Cardiac fibroblast (primary cell): Measurements from ENCODE around the gene LMAN2L.

ENCODE experiments used
- DNase-seq, 2 donors: peaks; one replicate each; pipeline versions ENCODE4 v3.0.0 to v3.0.0-alpha.2; 2010; ENCODE audit warnings: low read depth in 2 of 2
- H3K4me3 ChIP-seq, 2 donors: replicated peaks in 1 of 2; 1 replicate in 1 of 2; 2 replicates in 1 of 2; pipeline ENCODE4 v1.5.1; 2011; ENCODE audit warnings: low read depth in 2 of 2, low read length in 2 of 2, mild to moderate bottlenecking in 2 of 2, moderate library complexity in 1 of 2
- TF ChIP-seq, protein P1 (sequence below): IDR thresholded peaks from one replicate; pipeline ENCODE4 v1.5.1; 2011; ENCODE audit warnings: low read depth, mild to moderate bottlenecking, low read length, inconsistent platforms

The LMAN2L gene

DNA sequence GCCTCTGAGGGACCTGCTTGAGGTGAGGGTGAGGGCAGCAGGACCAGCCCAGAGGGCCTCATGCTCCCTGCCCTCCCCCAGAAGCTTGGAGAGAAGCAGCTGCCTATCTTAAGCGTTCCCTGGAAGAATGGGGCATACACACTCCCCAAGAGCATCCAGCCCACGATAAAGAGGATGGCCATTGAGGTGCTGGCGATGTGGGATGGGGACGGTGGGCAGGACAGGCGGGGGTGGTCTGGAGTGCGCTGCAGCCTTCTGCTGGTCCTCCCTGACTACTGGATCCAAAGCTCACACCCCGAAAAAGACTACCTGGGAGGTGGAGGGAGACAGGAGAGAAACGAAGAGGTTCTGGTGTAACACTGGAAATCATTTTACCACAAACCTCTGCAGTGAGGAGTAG is 45.6 kb downstream of the LMAN2L start:
- TF ChIP-seq, protein P1, sequence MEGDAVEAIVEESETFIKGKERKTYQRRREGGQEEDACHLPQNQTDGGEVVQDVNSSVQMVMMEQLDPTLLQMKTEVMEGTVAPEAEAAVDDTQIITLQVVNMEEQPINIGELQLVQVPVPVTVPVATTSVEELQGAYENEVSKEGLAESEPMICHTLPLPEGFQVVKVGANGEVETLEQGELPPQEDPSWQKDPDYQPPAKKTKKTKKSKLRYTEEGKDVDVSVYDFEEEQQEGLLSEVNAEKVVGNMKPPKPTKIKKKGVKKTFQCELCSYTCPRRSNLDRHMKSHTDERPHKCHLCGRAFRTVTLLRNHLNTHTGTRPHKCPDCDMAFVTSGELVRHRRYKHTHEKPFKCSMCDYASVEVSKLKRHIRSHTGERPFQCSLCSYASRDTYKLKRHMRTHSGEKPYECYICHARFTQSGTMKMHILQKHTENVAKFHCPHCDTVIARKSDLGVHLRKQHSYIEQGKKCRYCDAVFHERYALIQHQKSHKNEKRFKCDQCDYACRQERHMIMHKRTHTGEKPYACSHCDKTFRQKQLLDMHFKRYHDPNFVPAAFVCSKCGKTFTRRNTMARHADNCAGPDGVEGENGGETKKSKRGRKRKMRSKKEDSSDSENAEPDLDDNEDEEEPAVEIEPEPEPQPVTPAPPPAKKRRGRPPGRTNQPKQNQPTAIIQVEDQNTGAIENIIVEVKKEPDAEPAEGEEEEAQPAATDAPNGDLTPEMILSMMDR, result no peak

DNA sequence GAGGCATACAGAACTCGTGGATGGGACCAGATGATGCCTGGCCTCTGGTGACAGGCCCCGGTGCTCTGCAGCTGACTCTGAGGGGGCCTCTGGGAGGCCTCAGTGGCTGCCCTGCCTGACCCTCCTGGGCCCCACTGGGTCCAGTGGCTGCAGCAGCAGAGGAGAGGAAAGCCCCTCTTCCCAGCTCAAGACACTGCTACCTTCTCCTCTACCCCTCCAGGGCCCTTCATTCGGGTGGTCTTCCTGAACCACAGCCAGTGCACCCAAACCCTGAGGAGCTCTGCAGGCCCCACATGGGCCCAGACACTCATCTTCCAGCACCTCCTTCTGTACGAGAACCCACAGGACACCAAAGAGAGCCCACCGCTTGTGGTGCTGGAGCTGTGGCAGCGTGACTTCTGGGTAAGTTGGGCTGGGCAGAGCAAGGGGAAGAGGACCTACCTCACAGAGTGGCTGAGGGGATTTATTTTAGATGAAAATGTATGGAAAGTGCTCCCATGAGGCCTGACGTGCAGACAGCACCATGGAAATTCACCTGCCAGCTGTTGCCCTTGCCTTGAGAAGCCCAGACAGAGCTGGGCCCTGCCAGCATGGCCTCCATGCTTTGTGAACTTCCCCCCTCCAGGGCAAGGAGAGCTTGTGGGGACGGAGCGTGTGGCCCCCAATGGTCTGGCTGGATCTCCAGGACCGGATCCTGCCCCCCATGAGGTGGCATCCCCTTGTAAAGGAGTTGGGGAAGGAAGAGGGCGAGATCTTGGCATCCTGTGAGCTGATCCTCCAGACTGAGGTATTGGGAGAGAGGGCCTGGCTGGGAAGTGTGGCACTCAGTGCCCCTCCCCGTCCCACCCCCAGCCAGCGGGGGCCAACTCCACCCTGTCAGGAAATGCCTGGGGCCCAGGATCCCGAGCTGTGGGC is 46.3 kb downstream of the LMAN2L start:
- DNase-seq, result no peak
- TF ChIP-seq, protein P1, result no peak
- no peak overlapping the region for H3K4me3 ChIP-seq

More for the DNA sequence above, 45.6 kb downstream of the LMAN2L start:
- DNase-seq, result no peak
- H3K4me3 ChIP-seq, result no peak overlapping the region

DNA sequence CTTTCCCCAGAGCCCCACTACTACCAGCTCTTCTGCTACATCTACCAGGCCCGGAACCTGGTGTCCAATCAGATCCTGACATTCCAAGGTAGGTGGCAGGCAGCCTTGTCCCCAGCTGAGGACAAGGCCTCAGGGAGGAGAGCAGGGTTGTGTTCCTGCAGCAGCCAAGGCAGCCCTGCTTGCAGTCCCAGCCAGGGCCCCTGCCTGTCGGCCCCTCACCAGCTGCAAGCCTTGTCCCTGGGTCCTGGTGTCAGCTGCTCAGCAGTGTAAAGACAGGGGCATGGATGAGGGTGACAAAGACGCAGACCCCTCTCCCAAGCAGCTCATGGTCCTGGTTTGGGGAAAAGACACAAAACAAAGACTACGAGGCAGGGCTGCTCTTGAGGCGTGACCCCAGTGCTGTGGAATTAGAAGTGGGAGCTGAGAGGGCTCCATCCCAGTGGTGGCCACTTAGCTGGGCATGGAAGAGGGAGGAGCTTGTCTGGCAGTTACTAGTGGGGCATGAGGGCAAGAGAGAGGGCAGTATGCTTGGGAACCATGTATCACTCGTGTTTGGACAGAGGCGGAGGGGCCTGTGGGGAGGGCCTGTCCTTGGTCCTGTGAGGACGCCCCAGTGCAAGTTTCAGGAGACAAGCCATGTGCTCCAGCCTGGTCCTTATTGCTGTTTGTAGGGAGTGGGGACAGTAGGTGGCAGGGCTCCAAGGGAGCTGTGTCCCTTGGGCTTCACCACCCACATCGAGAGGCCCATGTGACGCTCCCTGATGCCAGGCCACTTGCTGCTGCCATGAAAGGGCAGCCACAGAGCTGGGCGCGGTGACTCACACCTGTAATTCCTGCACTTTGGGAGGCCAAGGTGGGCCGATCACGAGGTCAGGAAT is 47.5 kb downstream of the LMAN2L start:
- TF ChIP-seq, protein P1, result no peak
- H3K4me3 ChIP-seq, result no peak overlapping the region
- no peak for DNase-seq

DNA sequence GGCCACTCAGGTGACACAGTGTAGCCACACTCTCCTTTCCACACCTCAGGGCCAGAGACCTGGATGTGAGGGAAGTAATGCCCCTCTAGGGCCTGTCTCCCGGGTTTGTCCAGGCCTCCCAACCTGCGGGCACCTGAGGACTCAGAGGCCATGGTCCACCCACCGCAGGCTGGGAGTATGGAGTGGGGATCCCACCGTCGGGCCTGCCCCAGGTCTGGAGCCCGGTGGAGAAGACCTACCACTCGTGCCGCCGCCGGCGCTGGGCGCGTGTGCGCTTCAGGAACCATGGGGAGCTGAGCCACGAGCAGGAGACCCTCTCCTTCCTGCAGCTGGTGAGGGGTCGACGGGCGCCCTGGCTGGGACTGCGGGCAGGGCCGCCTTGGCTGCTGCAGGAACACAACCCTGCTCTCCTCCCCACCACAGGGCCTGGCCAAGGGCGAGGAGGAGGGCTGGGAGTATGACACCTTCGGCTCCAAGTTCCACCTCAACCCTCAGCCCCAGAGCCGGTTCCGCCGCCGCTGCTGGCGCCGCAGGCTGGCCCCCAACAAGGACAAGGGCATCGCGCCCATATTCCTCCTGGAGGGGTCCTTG is 48.7 kb downstream of the LMAN2L start:
- H3K4me3 ChIP-seq, result no peak overlapping the region
- TF ChIP-seq, protein P1, result no peak

DNA sequence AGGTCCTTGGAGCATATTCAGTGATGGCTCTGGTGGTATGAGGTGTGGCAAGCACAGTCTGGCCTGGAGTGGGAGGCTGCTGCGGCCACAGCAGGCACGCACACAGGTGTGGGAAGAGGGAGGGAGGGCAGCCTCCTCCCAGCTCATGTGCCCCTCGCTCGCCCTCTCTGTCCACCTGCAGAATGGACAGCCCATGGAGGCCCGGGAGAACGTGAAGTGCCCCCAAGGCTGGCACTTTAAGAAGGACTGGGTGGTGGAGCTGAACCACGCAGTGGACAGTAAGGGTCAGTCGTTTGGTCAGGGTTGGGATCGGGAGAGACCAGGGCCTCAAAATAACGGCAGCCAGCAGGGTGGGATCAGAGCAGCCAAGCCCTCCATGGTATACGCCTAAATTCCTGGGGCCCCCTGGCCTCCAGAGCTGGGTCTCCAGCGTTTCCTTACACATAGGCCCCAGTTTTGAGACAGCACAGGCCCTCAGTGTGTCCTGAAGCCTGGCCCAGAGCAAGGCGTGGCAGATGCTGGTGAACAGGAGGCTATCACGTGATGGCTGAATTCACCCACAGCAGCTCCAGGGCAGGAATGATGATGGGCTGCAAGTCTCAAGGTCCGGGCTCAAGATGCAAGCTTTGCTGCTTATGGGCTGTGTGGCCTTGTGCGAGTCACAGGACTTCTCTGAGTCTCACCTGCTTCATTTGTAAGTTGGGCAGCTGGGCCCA is 49.4 kb downstream of the LMAN2L start:
- no peak for DNase-seq
- TF ChIP-seq, protein P1, result no peak
- H3K4me3 ChIP-seq, result no peak overlapping the region

More for the DNA sequence above, 48.7 kb downstream of the LMAN2L start:
- no peak for DNase-seq

DNA sequence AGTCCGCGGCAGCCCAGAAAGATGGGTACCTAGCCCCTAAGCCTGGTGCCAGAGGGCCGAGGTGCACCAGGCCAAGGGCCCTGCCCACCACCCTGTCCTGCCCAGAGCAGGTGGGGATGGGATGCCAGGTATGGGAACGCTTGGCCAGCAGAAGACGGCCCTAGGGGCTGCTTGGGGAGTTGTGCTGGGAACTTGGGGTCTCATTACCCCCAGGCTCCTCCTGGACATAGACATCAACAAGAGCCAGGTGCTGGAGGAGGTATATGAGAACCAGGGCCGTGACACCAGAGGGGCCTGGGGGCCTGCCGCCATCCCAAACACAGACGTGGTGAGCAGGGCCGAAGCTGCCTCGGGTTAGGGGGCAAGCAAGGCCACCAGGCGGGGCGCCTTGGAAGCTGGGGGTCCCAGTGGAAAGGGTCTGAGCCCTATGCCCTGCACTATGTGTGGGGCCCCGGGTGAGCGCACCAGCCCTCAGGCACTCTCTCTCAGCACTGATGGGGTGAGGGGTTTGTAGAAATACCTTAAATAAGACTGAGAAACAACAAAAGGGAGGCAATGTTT is 50.4 kb downstream of the LMAN2L start:
- DNase-seq, result no peak
- TF ChIP-seq, protein P1, result no peak
- H3K4me3 ChIP-seq, result no peak overlapping the region
